Kidney tubule cell (primary cell): Measurements from ENCODE around the gene BRD3OS.
"Not testable (repeated sequence)": the region's sequence is repeated elsewhere in the genome, so short reads cannot be mapped to it uniquely, and the experiment has no call there.

Experiments
- DNase-seq: peaks from one replicate; pipeline ENCODE4 v3.0.0-alpha.2; 2018; ENCODE audit warnings: low spot score

Gene BRD3OS

DNA sequence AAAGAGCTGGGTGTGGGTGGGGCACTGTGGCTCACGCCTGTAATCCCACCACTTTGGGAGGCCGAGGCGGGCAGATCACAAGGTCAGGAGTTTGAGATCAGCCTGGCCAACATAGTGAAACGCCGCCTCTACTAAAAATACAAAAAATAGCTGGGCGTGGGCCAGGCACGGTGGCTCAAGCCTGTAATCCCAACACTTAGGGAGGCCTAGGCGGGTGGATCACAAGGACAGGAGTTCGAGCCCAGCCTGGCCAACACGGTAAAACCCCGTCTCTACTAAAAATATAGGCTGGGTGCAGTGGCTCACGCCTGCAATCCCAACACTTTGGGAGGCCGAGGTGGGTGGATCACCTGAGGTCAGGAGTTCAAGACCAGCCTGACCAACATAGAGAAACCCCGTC, 36.5 kb upstream of the BRD3OS start:
- not testable (repeated sequence) for DNase-seq

DNA sequence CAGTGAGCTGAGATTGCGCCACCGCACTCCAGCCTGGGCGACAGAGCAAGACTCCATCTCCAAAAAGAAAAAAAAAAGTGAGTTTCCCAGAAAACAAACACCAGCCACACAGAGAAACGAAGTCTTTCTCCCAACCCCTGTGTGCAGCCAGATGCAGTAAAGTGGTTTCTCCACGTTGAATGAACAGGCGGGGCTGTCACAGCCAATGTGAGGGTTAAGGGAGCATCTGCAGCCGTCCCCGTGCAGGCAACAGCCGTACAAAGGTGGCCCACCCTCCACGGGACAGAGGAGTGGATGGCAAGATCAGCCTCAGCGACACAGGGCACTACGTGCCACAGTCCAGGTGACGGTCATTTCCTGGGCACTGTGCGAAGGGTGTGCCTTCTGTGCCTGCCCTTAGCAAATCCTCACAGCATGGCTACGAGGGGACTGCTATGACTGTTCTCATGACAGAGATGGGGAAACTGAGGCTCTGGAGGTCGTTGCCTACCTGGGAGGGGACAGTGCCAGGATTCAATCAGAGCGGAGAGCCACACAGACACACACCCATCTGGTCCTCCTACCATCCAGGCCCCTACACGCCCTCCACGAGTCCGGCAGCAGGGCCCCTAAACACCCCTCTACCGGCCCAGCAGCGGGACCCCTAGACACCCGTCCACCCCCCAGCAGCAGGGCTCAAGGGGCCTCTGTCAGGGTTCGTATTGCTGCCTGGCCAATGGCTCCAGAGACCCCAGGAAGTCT, 35.5 kb upstream of the BRD3OS start:
- no peak for DNase-seq

DNA sequence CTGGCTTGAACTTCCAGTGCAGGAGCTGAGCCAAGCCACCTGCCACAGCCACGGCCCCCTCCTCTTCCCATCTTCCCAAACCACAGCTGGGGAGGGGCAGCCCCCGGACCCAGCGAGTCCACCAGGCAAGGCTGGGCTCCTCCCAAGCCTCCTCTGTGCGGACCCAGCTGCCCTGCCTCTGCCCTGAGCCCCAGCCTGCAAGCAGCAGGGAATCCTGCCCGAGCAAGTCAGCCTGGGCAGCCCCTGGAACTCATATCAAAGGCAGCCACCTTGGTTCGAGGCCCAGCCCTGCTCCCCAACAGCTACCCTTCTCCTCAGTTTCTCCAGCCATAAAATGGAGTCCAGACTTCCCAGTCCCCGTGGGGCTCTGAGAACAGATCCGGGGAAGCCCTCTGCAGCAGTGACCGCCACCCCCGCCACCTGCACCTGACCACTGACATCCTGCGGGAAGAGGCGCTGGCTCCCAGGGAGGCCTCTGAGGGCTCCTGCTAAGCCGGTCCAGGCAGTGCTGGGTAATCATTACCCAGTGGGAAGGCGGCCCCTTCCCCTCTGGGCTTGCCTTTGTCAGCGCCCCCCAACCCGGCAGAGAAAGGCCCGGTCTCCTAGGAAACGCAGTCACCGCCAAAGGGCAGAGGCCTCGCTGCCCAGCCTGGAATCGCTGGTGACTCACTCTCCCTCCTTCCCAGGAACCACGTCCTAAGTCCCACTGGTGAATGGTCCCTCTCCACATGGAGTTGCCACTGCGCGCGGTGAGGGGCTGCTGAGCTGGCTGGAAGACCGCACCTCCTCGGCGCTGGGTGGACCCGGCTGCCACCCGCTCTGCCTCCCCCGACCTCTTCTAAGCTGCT, 34.7 kb upstream of the BRD3OS start:
- peak; percentile 97 for DNase-seq

DNA sequence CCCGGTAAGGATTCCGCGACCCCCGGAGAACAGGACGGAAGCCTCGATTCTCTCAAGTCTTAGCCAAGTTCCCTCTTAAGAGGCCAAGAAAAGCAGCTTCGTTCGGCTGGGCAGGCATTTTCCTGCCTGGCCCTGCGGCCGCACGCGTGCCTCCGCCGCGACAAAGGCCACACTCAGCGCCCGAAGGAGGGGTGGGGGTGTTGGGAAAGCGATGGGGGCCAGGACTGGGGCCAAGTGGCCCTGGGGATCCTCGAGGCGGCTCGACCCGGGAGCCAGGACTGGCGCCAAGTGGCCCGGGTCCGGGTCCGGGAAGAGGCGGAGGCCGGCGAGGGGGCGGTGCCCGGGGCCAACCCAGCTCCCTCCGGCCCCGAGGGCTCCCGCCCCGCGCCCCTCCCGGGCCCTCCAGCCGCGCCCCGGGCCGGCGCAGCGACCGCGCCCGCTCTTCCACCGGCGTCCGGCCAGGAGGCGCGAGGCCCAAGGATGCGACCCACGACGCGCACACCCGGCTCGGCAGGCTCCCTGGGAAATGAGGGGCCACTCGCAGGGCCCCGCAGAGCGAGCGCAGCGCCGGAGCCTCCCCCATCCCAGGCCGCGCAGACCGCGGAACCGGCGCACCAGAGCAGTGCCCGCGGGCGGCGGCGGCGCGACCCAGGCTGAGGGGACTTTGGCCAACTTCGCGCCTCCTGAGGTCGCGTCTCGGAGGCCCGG, 33.9 kb upstream of the BRD3OS start:
- peak; percentile 52 for DNase-seq

DNA sequence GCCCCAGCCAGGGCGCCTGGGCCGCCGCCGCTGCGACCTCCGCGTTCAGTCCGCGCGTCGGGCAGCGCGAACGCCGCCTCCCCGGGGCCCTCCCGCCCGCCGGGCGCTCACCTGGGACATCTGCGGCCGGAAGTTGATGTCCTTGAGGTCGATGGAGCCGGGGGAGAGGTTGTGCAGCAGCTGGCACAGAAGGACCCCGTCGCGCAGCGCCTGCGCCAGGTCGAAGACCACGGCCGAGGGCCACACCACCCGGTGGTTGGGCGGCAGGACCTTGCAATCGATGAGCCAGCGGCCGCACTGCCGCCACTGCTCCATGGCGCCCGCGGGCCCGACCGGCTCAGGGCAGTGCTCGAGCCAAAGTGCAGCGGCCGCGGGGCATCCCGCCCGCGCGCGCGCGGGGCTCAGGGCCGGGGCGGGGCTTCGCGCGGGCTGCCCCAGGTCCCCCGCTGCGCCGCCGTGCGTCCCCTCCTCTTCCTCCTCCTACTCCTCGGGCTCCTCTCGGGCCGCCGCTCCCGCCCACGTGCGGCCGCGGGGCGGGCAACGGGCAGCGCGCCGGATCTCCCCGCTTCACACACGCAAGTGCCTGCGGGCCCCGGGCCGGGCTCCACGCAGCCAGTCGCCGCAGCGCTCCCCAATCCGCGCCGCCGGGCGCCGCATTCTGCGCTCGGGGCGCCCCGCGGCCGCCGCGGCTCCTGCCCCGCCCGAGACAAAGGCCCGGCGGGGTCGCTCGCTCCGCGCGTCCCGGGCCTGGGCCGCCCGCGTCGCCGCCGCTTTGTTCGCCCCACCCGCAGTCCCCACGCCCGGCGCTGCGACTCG, 33.1 kb upstream of the BRD3OS start, which contains the start of gene VAV2:
TSS of gene VAV2 (minus strand) at position 361 of the 816 bp plus-strand sequence. CDS start at position 315, 46 bp downstream.
- peak; percentile 82 for DNase-seq

DNA sequence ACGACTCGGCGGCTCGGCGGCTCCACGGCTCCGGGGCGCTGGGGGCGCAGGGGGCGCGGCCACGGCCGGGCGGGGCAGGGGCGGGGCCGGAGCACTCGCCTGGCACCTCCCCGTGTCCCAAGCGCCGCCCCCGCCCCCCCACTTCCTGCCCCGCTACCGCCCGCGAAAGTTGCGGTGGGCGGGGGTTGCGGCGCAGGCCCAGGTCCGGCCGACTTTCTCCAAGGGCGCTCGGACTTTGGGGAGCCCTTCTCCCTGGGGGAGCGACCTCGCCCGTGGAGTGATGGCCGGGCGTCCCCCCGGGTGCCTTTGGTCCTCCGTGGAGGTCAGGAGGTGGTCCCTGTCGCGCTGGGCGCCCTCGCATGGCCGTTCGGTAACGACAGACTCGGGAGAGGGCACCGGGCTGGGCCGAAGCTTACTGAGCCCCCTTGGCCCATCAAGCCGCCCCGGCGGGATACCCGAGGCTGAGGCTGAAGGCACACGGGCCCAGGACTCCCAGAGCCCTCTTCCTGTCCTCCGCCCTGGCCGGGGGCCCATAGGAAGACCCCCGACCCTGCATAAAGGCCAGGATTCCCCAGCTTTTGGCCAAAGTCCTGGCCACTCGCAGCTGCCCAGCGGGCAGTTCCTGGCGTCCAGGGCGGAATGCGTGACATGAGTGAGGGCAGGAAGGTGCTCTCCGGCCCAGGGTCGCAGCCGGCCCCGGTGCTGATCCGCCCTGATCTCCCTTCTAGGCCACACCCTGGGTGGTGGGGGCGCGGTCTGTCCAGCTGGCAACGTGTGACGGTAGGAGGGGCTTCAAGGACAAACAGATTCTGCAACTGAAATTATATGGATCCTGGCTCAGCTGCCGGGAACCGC, 32.3 kb upstream of the BRD3OS start:
- peak; percentile 89 for DNase-seq

DNA sequence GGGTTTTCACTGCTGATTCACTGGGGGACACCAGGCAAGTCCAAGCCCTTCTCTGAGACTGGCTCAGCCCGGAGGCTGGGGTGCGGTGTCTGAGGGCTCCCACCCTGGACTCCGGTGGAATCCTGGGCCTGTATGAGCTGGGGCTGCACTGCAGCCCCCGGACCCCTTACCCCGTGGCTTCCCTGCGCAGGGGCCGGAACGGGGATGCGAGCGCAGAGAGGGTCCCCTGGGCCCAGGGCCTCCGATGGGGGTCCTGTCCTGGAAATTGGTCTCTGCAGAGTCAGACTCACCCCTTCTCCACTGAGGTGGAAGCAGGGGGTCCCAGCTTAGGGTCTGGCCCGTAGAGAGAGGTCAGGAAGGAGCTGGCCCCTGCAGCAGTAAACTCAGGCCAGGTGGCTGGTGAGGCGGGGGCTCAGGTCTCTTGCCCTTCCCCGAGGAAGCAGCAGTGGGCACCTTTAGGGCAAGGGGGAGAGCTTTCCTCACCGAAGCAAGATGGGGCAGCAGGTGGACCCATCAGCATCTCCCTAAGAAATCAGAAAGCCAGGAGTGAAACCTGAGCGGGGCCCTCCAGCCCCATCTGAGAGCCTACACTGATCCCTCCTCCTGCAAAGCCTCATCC, 31.5 kb upstream of the BRD3OS start:
- no peak for DNase-seq

DNA sequence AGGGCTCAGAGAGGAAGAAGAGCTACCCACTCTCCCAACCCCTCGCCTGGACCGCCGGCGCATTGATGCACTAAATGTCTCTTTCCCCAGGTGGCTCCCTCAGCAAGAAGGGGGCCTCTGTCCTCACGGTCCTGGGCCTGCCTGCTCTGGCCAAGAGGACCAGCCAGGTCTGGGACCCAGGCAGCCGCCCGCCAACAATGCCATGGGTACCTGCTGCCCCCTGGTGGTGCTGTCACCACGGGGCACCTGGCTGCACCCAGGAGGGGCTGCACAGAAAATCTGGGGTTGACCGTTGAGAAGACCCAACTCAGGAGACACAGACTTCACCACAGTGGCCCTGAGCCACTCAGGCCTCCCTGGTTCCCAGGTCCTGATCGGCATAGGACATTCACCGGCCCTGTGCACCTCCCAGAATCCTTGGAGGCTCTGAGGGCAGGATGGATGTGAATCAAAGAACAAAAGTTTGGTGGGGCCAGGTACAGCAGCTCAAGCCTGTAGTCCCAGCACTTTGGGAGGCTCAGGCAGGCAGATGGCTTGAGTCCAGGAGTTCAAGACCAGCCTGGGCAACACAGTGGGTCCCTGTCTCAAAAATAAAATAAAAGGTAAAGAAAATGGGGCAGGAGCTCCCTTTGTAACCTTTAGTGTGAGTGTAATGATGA, 30.8 kb upstream of the BRD3OS start:
- DNase-seq, result peak; percentile 70

DNA sequence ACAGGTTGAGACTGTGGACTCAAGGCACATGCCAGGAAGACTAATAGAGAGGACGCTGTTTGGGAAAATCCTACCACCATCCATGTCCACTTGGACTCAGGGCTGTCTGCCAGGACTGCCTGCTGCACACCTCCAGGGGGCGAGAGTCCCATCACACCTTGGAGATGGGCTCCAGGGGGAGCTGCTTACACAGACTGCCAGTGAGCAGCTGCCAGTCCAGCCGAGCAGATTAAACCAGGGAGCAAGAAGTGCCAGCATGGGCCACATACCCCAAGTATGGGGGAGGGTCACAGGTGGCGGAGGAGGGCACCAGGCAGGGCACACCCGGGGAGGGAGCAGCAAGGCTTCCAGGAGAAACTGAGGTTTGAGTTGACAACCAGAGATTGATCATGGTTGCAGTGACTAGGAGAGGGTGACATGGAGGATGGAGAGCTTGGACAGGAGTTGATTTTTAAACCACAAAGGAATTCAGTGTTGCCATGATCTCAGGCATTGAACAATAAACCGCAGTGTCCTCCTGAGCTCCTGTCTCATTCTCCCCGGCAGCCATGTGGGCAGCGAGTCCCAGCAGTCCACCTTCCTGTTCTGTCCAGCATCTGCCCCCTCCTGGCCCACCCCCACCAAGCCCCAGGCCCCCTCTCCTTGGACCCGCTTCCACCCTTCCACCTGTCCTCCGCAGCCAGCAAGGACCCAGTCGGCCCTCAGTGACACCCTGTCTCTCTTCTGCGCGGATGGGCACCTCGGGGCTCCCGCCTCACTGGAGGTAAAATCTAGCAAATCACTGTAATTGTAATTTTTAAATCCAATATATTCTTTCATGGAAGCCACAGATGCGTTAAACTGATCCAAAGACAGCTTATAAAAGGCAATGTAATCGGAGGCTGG, 30.0 kb upstream of the BRD3OS start:
- DNase-seq, result peak; percentile 69

DNA sequence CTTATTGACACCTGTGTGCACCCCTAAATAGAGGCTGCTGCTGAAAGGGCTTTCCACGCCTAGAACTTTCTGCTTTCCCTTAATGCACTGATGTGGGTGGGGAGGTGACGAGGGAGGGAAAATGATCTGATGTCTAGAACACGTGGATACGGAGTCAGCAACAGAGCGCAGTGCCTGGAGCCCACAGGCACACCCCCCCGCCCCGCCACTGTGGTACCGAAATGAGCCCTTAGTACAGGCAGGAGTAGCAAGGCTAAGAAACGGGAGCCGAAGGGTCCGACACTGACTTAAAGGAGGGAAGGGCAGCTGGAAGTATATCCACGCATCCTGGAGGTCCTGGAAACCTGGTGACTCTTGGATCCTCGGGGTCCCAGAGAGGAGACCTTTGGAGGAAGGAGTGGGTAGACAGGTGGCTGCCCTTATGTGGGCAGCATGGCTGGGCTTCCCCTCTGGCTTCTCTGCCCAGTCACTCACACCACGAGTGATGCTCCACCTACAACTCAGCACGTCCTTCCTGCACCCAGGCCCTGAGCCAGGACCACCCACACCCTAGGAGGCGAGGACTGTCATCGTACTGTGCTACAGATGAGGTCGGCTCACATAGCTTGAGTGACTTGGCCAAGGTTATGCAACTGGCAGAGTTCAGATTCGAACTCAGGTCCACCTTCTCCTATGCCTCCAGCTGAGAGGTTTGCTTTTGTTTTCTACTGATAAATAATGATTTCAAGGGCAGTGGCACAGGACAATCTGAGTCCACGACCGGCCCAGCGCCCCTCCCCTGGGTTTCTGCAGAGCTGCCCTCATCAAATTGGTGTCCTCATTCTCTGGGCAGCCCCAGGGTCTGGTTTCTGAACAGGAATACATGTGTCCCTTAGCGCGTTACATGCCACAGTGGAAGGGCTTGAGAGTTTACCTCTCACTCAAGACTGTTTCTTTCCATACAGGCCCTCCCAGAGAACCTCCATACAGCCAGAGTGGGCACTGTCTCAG, 28.5 kb upstream of the BRD3OS start:
- DNase-seq, result no peak

DNA sequence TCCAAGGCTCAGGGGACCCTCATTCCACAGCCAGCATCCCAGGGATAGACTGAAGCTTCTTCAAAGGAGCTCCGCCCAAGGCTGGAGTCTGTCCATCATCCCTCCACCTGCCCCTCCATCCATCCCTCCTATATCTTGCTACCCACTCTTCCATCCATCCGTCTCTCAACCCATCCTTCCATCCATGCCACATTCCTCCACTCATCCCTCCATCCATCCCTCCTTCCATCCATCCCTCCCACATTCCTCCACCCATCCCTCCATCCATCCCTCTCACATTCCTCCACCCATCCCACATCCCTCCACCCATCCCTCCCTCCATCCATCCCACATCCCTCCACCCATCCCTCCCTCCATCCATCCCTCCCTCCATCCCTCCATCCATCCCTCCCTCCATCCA, 27.7 kb upstream of the BRD3OS start:
- no peak for DNase-seq

DNA sequence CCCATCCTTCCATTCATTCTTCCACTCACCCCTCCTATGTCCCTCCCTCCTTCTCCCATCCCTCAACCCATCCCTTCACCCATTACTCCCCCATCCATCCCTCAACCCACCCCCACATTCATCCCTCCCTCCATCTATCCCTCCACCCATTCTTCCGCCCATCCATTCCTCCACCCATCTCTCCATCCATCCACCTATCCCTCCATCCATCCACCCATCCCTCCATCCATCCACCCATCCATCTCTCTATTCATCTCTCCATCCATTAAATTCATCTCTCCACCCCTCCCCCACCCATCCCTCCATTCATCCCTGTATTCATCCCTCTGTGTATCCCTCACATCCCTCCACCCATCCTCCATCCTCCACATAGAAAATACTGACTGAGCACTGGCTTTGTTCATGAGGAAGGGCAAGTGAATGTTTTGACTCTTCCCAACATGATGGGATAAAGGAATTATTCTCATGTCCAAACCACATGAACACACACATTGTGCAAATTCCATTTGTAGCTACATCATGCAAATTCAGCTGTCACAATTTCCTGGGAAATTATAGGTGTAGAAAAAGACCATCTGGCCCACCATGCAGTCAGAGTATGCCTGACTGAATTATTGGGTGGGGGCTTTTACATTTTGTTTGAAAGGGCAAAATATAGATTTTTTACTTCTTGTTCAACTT, 26.2 kb upstream of the BRD3OS start:
- no peak for DNase-seq

DNA sequence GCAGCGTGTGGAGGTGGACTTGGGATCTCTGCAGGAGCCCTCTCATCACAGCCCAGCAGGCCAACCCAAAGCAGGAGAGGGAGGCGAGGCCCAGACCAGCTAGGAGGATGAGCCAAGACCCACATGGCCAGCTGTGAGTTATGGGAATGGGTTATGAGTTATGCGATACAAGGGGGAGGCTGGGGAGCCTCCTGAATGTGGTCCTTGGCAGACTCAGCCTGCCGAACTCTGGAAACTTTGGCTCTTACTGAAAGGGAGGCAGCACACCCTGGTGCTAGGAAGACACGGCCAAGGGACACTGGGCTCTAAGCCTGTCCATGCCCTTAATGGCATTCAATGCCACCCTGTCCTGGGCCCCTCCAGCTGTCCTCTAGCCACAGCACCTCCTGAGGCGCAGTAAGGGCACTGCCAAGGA, 25.4 kb upstream of the BRD3OS start:
- DNase-seq, result no peak

DNA sequence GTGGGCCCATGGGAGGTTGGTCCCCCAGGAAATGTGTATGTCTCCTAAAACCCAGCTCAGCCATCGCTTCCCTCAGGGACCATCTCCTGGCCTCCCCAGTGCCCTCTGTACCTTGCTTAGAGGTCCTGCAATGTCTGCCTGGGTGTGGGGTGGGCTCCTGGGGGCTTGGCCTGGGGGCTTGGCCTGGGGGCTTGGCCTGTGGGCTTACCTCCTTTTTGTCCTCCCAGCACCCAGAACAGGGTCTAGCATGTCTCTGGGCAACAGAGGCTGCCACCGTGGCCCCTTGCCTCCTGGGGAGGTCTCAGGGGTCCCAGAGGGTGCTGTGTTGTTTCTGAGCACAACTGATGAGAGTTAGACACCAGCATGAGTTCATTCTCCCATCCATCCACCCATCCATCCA, 22.5 kb upstream of the BRD3OS start:
- no peak for DNase-seq

DNA sequence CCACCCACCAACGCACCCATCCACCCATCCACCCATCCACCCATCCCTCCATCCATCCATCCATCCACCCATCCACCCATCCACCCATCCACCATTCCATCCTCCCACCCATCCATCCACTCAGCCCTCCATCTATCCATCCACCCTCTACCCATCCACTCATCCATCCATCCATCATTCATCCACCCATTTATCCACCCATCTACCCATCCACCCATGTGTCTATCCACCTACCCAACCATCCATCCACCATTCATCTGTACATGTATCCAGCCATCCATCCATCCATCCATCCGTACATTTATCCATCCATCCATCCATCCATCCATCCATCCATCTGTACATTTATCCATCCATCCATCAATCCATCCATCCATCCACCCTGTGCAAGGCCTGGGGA, 22.0 kb upstream of the BRD3OS start:
- DNase-seq, result no peak

DNA sequence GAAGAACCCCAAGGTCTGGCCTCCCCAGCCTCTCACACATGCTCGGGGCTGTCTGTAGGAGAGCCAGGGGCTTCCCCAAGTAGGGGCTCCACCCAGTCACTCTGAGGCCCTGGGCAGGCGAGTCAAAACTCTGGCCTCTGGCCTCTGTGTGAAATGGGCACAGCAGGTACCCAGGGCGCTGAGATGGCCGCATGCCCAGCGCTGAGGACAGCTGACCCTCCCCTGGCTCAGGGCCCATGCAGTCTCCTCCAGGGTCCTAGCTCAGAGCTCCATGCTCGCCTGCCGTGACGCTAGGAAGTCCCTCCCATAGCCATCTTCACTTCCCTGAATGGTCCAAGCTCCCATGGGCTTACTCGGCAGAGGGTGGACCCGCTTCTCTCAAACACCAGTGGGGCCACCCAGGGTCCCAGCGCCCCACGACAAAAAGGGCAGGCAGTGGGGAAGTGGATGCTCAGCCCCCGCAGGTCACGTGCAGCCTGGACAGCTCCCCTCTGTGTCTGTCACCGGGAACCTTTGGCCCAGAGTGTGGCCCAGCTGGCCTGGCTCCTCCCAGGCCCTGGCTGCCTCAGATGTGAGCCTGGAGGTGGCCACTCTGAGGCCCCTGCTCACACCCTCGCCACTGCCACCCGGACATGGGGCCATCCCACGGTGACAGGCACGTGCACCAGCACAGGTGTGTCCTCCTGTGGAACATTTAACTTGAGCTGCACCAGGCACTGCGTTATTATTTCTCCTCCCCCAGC, 21.0 kb upstream of the BRD3OS start:
- DNase-seq, result no peak
